T-cell (primary cell): ENCODE measurements around the gene BCR. TPM values are rescaled to one million over a fixed set of nuclear protein-coding genes. Genes with fewer than 3 reads are reported as not detected.

Experiments
- ATAC-seq, 4 experiments: fragments of 200-7000 bp in 3 of 4; fragments of 150-1000 bp in 1 of 4; cut with Tn5 transposase; replicated peaks in 1 of 4; 1 replicate in 3 of 4; 2 replicates in 1 of 4; pipeline ENCODE4 v1.10.0; 2021; ENCODE audit warnings: moderate library complexity in 3 of 4, mild to moderate bottlenecking in 2 of 4, moderate number of reproducible peaks in 1 of 4
- CTCF ChIA-PET, 2 donors: fragments of 300-600 bp; sonication (Branson Sonifier 250); formaldehyde crosslinking; loops; one replicate each; lab custom pipeline; 2022; ENCODE audit warnings: antibody characterized with exemption in 2 of 2; lab: Charles Lee
- POLR2A ChIA-PET, 2 donors: fragments of 300-600 bp; sonication (Branson Sonifier 250); formaldehyde crosslinking; loops; one replicate each; lab custom pipeline; 2022; ENCODE audit warnings: antibody characterized with exemption in 2 of 2; lab: Charles Lee
- DNase-seq, 35 experiments: peaks; one replicate each; pipeline versions ENCODE4 v3.0.0 to v3.0.0-alpha.2; 2013 to 2023
- H3K27ac ChIP-seq: one replicate; pipeline ENCODE4 v1.5.1; 2013; ENCODE audit warnings: low read length
- H3K27me3 ChIP-seq, 2 experiments: replicated peaks in 1 of 2; 1 replicate in 1 of 2; 2 replicates in 1 of 2; pipeline versions ENCODE4 v1.6.1 to v1.7.0; 2013; ENCODE audit warnings: low read length in 1 of 2, mixed read lengths in 1 of 2; ENCODE audit not compliant: control insufficient read depth in 2 of 2, insufficient read depth in 2 of 2; ENCODE audit errors: extremely low read depth in 1 of 2
- H3K36me3 ChIP-seq, 2 donors: 1 replicate in 1 of 2; 2 replicates in 1 of 2; pipeline versions ENCODE4 v1.6.1 to v1.7.0; 2013; ENCODE audit warnings: low read length in 1 of 2; ENCODE audit not compliant: control insufficient read depth in 2 of 2, insufficient read depth in 1 of 2; ENCODE audit errors: extremely low read depth in 1 of 2
- H3K4me1 ChIP-seq, 2 experiments: 1 replicate in 1 of 2; 2 replicates in 1 of 2; pipeline versions ENCODE4 v1.6.1 to v1.7.0; 2013; ENCODE audit warnings: low read length in 2 of 2, mixed read lengths in 1 of 2; ENCODE audit not compliant: insufficient read depth in 2 of 2, control insufficient read depth in 1 of 2; ENCODE audit errors: extremely low read depth in 1 of 2
- H3K4me3 ChIP-seq, 2 donors: 1 replicate in 1 of 2; 2 replicates in 1 of 2; pipeline versions ENCODE4 v1.5.1 to v1.7.0; 2013; ENCODE audit warnings: mild to moderate bottlenecking in 2 of 2, low read length in 1 of 2, moderate library complexity in 1 of 2; ENCODE audit not compliant: control insufficient read depth in 1 of 2; ENCODE audit errors: extremely low read depth in 1 of 2
- H3K9me3 ChIP-seq: 2 replicates; pipeline ENCODE4 v1.7.0; 2013
- H3K27ac Mint-ChIP-seq, 2 donors: one replicate each; pipeline ENCODE4 v1.8.0; 2020 to 2021; ENCODE audit warnings: mild to moderate bottlenecking in 2 of 2, mixed read lengths in 2 of 2
- H3K27me3 Mint-ChIP-seq, 2 donors: one replicate each; pipeline ENCODE4 v1.8.0; 2021 to 2022; ENCODE audit warnings: mixed read lengths in 2 of 2
- H3K36me3 Mint-ChIP-seq: one replicate; pipeline ENCODE4 v1.8.0; 2021; ENCODE audit warnings: mixed read lengths
- H3K4me1 Mint-ChIP-seq, 3 donors: one replicate each; pipeline ENCODE4 v1.8.0; 2020 to 2022; ENCODE audit warnings: mixed read lengths in 3 of 3, mild to moderate bottlenecking in 1 of 3
- H3K4me3 Mint-ChIP-seq, 3 donors: one replicate each; pipeline ENCODE4 v1.8.0; 2020 to 2022; ENCODE audit warnings: mild to moderate bottlenecking in 3 of 3, mixed read lengths in 3 of 3, moderate library complexity in 3 of 3
- H3K9me3 Mint-ChIP-seq, 3 donors: one replicate each; pipeline ENCODE4 v1.8.0; 2020 to 2022; ENCODE audit warnings: mixed read lengths in 3 of 3
- WGBS: methylation state at CpG from one replicate; pipeline ENCODE4 v1.1.5; 2013; ENCODE audit warnings: missing lambda C conversion rate; ENCODE audit not compliant: insufficient coverage; 5-methylcytosine and 5-hydroxymethylcytosine counted together
- total RNA-seq, 35 experiments: library from RNA in 6 of 35; stranded (reverse) in 6 of 35; fragments of 120-200 nt in 1 of 35; gene quantifications; one replicate each; pipeline versions ENCODE4 v1.2.1 to v1.2.4 and lab custom pipeline; 2013 to 2026

BCR gene
- total RNA-seq, 5 donors from 2014 or later (not counting 1 experiment from before 2014, with no cell fraction given): 74.6 to 103 (median 85.5) TPM

- H3K4me1 Mint-ChIP-seq: peaks cover 0 to 24% (median 14%) of the 10 kb centered on the region in 3 donors
- H3K27ac ChIP-seq: no peak overlapping the region
- H3K27me3 ChIP-seq: no peaks in the 10 kb centered on the region
- WGBS: 97% methylated on average over 13 of the region's 15 CpGs
- peaks cover 0 to 24% of the 10 kb centered on the region in 2 experiments for H3K4me1 ChIP-seq
- no peak for DNase-seq
- ChIA-PET POLR2A (no interaction called here), CTCF (no interaction called here)
- no peak overlapping the region for H3K27ac Mint-ChIP-seq
- peaks cover 29 to 67% of the 10 kb centered on the region in 2 donors for H3K36me3 ChIP-seq
- H3K4me3 ChIP-seq: no peak overlapping the region
- H3K9me3 Mint-ChIP-seq: no peaks in the 10 kb centered on the region
- ATAC-seq: no peak
- H3K27me3 Mint-ChIP-seq: no peaks in the 10 kb centered on the region
- no peaks in the 10 kb centered on the region for H3K9me3 ChIP-seq
- peaks cover 23% of the 10 kb centered on the region for H3K36me3 Mint-ChIP-seq
- H3K4me3 Mint-ChIP-seq: no peak overlapping the region
Observed at GRCh38 chr22:23274891-23275694, 94.8 kb downstream of the BCR start.

GRCh38 chr22:23275751-23276150 is 95.4 kb downstream of the BCR start:
- no peak overlapping the region for H3K4me3 ChIP-seq
- Mint-ChIP-seq H3K36me3 (peaks cover 23% of the 10 kb centered on the region), H3K4me1 (peaks cover 0 to 30% (median 17%) of the 10 kb centered on the region in 3 donors), H3K27me3 (no peaks in the 10 kb centered on the region), H3K27ac (peak overlapping the region in 1 of 2 donors; percentile 55), H3K4me3 (no peak overlapping the region), H3K9me3 (no peaks in the 10 kb centered on the region)
- H3K4me1 ChIP-seq: peaks cover 0 to 31% of the 10 kb centered on the region in 2 experiments
- H3K9me3 ChIP-seq: no peaks in the 10 kb centered on the region
- CTCF ChIA-PET: no interaction called here
- H3K27me3 ChIP-seq: no peaks in the 10 kb centered on the region
- H3K27ac ChIP-seq: no peak overlapping the region
- POLR2A ChIA-PET: no interaction called here
- peaks cover 28 to 67% of the 10 kb centered on the region in 2 donors for H3K36me3 ChIP-seq
- ATAC-seq (no peak), DNase-seq (no peak)
- 100% methylated on average over 2 of the region's 14 CpGs for WGBS

GRCh38 chr22:23276656-23277582 is 96.6 kb downstream of the BCR start:
- Mint-ChIP-seq H3K4me1 (peaks cover 0 to 41% (median 24%) of the 10 kb centered on the region in 3 donors), H3K27me3 (no peaks in the 10 kb centered on the region), H3K4me3 (no peak overlapping the region), H3K9me3 (no peaks in the 10 kb centered on the region), H3K27ac (peak overlapping the region in 1 of 2 donors; percentile 39), H3K36me3 (peaks cover 23% of the 10 kb centered on the region)
- H3K27me3 ChIP-seq: no peaks in the 10 kb centered on the region
- ATAC-seq: no peak
- peaks cover 25 to 61% of the 10 kb centered on the region in 2 donors for H3K36me3 ChIP-seq
- no peak overlapping the region for H3K27ac ChIP-seq
- ChIA-PET POLR2A (no interaction called here), CTCF (no interaction called here)
- H3K4me3 ChIP-seq: no peak overlapping the region
- peaks cover 0 to 42% of the 10 kb centered on the region in 2 experiments for H3K4me1 ChIP-seq
- DNase-seq: peak in 1 of 35 experiments; percentile 22
- WGBS: 91% methylated on average over 13 of the region's 20 CpGs
- H3K9me3 ChIP-seq: no peaks in the 10 kb centered on the region

GRCh38 chr22:23277583-23278295 is 97.4 kb downstream of the BCR start:
- ATAC-seq: no peak
- Histone ChIP-seq H3K27ac (no peak overlapping the region), H3K36me3 (peaks cover 25 to 59% of the 10 kb centered on the region in 2 donors)

GRCh38 chr22:23278883-23279675 is 98.8 kb downstream of the BCR start:
- Mint-ChIP-seq H3K9me3 (no peaks in the 10 kb centered on the region), H3K36me3 (peaks cover 10% of the 10 kb centered on the region), H3K27me3 (no peaks in the 10 kb centered on the region), H3K4me3 (no peak overlapping the region), H3K27ac (peak overlapping the region; percentile 76 to 82), H3K4me1 (peaks cover 0 to 42% (median 24%) of the 10 kb centered on the region in 3 donors)
- peak in 29 of 35 experiments; percentile 9 to 73 (median 35) for DNase-seq
- Histone ChIP-seq H3K27ac (peak overlapping the region; percentile 67), H3K27me3 (no peaks in the 10 kb centered on the region), H3K36me3 (peaks cover 26 to 54% of the 10 kb centered on the region in 2 donors), H3K9me3 (no peaks in the 10 kb centered on the region), H3K4me1 (peaks cover 0 to 47% of the 10 kb centered on the region in 2 experiments), H3K4me3 (no peak overlapping the region)
- 100% methylated on average over 2 of the region's 11 CpGs for whole genome bisulfite sequencing
- POLR2A ChIA-PET: no interaction called here
- CTCF ChIA-PET: interaction anchor here in 1 of 2 donors (0.6 to 1.2 kb wide), 8 partner anchors 11 to 141 kb away, joined by 3 to 6 read pairs (median 4); no protein-coding TSS in a partner anchor
- peak in 2 of 4 experiments; percentile 20 to 66 for ATAC-seq

More at GRCh38 chr22:23277583-23278295, 97.4 kb downstream of the BCR start:
- ChIA-PET POLR2A (no interaction called here), CTCF (interaction anchor here in 1 of 2 donors (1.2 kb wide), 1 partner anchor 101 kb away, joined by 6 read pairs; no protein-coding TSS in a partner anchor)
- no peaks in the 10 kb centered on the region for H3K27me3 ChIP-seq
- Mint-ChIP-seq H3K36me3 (peaks cover 23% of the 10 kb centered on the region), H3K27ac (peak overlapping the region; percentile 39 to 52), H3K4me1 (peaks cover 0 to 42% (median 24%) of the 10 kb centered on the region in 3 donors), H3K4me3 (no peak overlapping the region), H3K27me3 (no peaks in the 10 kb centered on the region), H3K9me3 (no peaks in the 10 kb centered on the region)
- no peak for DNase-seq
- H3K4me1 ChIP-seq: peaks cover 0 to 47% of the 10 kb centered on the region in 2 experiments
- H3K4me3 ChIP-seq: no peak overlapping the region
- H3K9me3 ChIP-seq: no peaks in the 10 kb centered on the region
- WGBS: 94% methylated on average over 13 of the region's 15 CpGs
